ENCODE results near the gene COL15A1.

COL15A1 gene

DNA sequence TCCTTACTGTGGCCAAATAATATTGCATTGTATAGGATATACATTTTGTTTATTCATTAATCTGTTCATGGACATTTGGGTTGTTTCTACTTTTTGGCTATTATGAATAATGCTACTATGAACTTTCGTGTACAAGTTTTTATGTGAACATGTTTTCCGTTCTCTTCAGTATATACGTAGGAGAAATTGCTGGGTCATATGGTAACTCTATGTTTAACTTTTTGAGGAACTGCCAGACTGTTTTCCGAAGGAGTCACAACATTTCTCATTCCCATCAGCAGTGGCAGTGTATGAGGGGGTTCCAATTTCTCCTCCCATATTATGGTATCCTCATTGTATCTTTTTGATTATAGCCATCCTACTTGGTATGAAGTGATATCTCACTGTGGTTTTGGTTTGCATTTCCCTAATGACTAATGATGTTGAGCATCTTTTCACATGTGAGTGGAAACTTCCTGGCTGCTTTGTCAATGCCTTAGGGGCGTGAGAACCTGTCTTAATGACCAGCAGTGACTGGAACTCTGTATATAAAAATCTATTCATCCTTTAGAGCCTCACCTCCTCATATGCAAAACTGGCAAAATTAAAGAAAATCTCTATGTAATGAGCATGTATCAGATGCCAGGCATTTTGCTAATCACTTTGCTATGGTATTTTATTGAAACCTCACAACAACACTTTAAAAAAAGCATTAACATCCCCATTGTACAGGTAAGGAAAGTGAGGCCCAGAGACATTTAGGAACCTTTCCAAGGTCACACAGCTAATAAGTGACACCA is 113.4 kb downstream of the COL15A1 start:
- no peak for DNase-seq (ENCODE audit: low read depth)

DNA sequence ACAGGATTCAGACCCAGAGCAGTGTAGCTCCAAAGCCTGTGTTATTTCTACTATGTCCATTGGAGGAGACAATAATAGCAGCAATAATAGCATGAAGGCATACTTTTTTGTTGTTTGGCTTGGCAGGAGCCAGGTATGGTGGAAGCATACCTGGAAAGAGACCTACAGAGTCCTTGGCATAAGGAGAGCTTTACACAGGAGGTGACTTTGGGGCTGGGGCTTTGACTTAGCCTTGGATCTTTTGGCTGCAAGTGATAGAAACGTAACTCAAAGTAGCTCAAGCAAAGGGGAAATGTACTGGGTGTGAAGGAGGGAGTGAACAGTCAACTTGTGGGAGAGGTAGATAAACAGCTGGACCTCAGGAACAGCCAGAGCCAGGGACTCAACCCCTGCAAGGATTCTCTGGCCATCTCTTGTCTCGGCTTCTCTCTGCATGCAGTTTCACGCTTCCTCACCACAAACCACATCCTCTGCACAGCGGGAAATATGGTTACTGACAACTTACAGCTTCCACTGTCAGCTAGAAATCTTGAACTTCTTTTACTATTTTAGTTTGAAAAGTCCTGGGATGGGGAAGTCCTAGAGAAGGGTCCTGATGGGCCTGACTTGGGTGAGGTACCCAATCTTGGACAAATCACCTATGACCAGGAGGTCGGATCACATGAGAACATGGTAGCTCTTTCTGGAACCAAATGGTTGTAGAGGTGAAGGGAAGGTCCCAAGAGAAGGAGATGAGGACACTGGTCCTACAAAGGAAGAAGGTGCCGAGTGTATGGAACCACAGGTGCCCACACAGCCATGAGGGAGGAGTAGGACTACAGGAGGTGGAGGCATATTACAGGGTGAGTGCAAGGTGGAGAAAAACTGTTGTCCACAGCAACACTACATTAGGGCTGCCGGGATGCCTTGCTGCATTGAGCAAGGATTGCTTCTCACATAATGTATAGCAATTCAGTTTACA is 114.2 kb downstream of the COL15A1 start:
- no peak for DNase-seq (ENCODE audit: low read depth)

DNA sequence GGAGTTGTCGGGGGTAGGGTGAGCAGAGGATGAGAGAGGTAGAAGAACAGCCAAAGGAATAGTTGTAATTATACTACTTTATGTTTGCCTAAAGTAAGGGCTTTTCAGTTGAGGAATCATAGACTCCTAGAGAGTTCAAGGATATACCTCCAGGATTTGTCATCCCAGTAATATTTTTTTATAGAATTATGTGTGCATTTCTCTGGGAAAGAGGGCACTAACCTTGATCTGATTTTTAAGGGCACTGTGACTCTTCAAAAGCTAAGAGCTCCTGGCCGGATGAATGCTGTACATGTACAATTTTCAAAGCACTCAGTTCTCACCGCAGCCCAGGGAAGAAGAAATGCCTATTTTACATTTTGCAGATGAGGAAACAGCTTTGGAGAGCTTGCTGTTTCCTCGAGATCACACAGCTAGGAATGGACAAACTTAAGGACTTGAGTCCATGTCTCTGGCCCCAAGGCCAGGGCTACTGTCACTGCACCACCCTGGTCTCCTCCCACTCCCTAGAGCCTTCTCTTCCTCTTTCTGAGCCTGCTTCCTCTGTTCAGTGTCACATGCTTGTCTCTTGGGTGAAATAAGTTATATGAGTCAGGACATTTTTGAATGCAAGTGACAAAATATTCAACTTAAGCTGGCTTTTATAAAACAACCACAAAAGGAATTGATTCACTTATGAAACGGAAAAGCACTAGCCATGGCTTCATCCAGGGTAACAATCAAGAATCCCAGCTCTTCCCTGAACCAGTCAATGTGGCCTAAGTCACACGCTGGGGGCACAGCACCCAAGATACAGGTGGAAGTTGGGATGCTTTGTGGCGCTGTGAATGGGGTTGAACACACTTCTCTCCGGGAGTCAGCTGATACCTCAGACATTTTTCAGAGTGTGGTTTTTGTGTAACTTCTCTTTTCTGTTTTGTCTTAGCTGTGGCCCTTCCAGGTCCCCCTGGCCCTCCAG is 115.5 kb downstream of the COL15A1 start:
- DNase-seq (ENCODE audit: low read depth), result no peak

DNA sequence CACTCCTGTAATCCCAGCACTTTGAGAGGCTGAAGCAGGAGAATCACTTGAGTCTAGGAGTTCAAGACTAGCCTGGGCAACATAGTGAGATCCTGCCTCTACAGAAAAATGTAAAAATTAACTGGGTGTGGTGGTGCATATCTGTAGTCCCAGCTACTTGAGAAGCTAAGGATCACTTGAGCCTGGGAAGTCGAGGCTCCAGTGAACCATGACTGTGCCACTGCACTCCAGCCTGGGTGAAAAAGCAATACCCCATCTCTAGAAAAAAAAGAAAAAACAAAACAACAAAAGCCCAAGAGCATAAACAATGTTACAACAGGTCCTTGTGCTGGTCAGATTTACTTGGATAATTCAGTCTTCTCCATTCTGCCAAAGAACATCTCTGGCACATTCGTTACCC is 116.9 kb downstream of the COL15A1 start:
- no peak for DNase-seq (ENCODE audit: low read depth)

DNA sequence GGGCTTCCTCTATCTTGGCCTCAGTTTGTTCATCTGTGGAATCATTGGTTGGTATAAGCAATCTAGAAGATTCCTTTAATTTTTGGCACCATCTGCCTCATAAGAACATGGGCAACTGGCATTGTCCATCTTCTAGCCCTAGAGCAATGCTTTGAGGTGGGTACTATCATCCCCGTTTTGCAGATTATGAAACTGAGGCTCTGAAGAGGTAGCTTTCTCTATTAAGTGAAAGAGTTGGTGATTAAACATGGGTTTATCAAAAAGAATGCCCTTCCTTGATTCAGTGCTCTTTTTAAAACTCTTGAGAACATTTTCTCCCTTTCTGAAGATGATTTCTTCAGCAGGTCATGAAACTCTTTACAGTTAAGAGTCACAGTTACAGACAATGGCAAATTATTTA is 118.8 kb downstream of the COL15A1 start:
- no peak for DNase-seq (ENCODE audit: low read depth)

DNA sequence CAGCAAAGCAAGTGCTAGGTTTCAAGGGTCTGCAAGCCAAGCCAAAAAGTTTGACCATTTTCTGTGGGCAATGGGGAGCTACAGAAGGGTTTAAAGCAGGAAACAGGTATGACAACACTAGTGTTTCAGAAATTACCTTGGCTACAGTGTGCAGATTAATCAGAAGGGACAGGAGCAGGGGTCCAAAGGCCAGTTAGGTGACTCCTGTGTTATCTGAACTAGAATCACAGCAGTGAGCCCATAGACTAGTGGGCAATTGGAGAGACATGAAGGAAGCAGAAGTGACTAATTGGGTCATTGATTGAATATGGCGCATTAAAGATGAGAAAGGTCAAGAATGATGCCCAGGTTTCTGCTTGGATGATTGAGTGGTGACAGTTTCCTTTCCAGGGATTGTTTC is 119.8 kb downstream of the COL15A1 start:
- no peak for DNase-seq (ENCODE audit: low read depth)

DNA sequence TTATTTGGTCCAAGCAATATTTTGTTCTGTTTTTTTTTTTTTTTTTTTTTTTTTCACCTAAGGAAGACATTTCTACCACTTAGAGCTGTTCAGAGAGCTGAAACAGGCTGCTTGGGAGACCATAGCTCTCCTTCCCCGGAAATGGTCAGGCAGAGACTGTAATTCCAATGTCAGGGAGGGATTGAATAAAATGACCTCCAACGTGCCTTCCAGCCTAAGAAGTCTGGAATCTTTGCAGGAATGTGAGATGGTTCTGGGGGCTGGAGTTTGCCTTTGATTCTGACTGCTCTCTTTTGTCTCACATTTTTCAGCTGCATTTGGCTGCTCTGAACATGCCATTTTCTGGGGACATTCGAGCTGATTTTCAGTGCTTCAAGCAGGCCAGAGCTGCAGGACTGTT is 122.9 kb downstream of the COL15A1 start:
- no peak for DNase-seq (ENCODE audit: low read depth)

DNA sequence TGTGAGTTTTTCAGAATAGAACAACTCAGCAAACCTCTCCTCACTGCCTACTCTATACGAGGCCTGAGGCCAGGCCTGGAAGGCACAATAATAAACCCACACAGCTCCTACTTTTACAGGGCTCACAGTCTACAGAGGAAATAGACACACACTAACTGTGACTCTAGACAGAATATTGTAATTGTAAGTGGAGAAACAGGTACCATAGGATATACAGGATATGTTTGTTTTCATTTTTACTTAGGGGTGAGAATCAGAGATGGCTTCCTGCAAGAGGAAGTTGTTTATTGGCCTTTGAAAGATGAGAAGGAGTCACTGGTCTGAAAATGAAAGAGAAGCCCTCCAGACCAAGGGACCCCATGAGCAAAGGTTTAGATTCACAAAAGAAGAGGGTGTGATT is 125.4 kb downstream of the COL15A1 start:
- DNase-seq (ENCODE audit: low read depth), result no peak

DNA sequence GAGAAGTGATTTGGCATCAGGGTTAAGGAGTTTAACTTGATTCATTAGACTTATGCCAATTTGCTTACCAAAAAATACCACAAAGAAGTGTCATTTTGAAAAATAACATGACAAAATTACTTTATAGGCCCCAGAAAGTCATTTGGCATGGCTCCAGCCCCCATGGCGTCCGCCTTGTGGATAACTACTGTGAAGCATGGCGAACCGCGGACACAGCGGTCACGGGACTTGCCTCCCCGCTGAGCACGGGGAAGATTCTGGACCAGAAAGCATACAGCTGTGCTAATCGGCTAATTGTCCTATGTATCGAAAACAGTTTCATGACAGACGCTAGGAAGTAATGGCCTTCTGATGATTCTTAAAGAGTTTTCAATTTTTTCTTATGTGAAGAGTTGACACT is 125.8 kb downstream of the COL15A1 start:
- no peak for DNase-seq (ENCODE audit: low read depth)

DNA sequence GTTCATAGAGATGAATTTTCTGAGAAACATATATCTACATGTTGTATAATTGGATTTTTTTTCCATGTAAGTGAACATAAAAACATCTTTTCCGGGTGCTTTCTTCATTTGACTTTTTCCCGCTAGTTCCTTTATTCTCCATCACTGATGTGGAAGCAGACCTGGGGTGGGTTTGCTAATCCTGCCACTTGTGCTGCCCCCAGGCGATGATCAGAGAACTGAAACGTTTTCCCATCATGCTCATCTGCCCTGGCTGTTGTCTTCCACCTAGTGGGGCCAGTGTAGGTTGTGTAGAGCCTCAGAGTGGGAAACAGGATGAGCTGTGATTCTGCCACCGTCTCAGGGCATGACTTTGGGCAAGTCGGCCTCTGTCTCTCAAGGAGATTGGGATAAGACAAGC is 127.0 kb downstream of the COL15A1 start:
- DNase-seq (ENCODE audit: low read depth), result no peak

DNA sequence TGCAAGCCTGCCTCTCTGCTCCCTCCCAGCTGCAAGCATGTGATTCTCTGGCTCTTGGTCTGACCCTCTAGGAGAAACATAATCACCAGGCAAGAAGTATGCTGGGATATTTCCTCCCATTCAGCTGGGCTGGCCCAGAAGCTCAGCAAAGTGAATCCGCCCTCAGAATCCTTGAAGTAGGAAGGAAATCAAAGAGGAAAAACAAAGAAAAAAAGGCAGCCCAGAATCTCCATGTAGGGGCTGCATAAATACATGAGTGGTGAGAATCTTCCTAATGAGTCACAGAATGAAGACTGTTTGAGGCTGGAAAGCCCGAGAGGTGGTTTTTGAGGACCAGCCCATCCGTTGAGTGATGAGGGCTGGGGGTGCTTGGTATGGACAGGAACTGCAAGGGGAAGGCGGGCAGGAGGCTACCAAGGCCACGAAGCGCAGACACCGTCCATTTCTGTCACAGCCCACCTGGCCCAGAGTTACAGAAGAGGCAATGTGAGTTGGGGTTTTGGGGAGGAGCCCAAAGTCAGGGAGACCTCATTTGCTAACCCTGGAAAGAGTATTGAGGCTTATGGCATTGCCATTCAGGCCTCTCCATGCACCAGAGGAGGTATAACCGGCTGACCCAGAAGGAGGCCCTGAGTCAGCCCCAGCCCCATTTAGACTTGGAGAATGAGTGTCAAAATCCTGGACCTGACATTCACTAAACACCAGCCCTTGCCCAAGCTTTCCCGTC is 127.8 kb downstream of the COL15A1 start:
- DNase-seq (ENCODE audit: low read depth), result no peak

DNA sequence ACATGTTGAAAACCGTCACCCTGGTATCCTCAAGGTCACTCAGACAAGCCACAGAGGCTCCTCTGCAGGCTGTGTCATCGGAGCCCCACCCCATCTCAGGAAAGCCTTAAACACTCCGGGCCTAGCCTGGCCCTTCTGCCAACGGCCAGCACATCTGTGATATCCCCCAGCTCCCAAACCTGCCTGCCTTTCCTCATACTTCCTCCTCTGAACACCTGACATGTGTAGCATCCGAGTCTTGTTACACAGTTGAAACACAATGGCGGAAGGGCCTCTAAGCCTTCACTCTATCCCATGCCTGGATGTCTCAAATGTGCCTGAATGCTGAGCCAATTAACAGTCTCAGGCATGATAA is 128.3 kb downstream of the COL15A1 start:
- no peak for DNase-seq (ENCODE audit: low read depth)

DNA sequence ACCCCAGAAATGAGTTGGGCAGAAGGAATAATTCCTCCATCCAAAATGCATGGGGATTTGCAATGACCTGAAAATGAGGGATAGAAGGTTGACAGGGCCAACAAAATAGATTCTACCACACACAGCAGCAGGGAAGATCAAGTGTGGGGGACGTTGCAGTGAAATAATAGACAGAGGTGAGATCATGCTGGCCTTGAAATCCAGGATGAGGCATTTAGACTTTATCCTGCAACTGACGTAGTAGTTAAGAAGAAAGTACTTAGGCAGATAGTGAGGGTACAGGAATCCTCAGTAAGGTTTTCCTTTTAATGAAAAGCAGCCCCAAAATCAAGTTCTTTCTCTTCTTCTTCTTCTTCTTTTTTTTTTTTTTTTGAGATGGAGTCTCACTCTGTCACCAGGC is 129.6 kb downstream of the COL15A1 start:
- DNase-seq (ENCODE audit: low read depth), result no peak

DNA sequence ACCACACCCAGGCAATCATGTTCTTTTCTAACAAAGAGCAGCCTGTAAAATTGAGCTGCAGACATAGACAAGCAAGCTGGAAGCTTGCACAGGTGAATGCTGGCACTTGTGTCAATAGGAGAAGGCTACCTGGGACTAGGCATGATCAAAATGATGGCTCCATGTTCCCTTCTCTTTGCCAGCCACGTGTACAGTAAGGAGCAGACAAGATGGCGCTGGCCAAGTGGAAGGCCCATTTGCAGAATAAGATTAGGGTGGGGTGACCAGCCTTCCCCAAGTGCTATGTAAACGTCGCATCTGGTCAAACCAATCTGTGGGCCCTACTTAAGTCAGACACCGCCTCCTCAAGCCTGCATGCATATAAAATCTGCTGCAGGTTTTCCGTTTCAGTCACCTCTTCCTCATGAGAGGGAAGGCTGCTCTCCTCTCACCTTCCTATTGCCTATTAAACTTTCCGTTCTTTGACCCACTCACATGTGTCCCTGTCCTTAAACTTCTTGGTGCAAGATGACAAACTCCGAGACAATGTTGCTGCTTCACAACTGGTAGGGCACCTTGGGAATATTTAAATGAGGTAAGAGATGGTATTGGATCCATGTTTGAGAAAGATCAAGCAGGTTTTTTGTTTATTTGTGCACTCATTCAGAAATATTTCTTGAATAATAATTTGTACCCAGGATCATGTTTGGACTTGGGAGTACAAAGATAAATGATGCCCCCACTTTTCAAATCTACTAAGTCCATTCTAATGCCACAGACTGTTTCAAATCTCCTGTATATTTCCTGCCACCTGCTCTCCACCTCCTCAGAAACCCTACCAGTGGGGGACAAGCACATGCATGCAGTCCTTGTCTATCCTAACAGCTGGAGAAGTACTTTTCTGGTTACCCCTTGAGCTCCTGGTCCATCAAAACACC is 130.5 kb downstream of the COL15A1 start:
- no peak for DNase-seq (ENCODE audit: low read depth)

DNA sequence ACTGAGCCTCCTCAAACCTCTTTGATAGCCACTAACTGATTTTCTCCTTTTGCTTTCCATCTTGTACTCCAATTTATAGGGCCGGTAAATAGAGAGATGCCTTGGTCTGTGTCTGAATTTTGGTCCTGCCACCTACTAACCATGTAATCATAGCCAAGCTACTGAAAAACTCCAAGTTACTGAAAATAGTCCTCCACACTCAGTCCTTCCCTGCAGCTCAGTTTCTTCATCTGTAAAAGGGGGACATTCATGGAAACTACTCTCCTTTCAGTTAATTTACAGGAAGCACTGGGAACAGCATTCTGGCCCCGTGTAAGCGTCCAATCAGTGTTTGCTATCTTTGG is 131.2 kb downstream of the COL15A1 start:
- no peak for DNase-seq (ENCODE audit: low read depth)

DNA sequence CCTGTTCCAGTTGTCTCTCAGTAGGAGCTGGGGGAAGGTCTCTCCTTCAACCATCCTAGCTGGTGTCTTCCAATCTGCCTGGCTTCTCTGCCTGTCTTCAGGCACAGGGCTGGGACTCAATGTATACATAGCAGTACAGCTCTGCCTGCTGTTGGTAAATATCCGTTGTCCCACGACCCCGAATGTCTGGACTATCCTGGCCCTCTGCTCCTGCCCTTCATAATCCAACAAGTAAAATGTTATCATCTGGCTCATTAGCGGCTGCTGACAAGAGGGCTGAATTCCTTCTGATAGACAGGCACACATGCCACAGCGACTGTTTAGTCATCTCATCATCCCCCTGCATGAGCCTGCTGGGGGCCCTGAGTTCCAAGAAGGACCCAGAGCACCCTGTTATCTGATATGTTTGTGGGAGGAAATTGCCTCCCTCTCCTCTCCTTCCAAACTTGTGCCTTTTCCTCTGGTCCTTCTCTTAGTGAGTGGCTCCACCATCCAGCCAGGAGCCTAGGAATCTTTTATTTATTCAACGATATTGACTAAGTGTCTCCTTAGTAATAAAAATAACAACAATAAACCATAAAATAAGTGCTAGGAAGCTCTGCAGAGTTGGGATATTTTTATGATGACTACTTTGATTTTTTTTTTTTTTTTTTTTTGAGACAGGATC is 131.7 kb downstream of the COL15A1 start:
- no peak for DNase-seq (ENCODE audit: low read depth)

DNA sequence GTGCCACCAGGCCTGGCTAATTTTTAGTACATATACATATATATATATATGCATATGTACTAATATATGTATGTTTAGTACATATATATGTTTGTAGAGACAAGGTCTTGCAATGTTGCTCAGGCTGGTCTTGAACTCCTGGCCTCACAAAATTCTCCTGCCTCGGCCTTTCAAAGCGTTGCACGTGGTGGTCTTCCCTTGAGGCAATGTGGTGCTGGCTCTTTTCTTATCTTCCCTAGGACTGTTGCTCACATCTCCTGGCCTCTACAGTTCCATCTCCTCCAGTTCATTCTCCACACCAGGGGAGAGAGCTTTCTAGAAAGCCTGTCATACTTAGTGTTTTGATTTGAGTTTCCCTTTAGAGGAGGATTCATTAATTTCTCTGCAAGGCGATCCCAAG is 132.3 kb downstream of the COL15A1 start:
- no peak for DNase-seq (ENCODE audit: low read depth)

DNA sequence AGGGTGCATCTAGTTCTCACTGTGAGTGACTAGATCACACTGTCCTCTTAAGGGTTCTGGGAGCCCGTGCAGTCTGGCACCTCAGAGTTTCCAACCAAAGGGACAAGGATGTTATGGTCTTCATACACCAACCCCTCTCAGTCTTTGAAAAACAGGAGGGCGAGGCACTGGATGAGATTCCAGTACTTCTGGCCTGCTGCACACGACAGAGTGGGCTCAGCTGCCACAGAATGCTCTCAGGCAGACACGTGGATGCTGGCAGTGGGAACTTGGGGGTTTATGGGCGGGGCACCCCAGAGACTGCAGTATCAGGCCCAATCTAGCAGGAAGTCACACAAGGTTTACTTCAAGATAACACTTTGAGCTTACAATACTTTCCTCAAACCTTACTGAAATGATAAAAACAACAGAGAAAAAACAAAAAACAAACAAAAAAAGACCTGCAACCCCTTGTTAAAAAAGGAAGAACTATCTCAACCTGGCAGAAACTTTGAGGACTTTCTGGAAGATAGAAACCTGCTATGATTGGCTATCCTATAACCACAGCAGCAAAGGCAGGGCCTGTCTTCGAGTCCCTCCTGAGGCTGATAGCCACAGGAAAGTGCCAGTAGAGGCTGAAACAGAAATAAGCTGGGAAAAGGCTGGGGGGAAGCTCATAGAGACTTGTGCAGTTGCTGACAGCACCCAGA is 132.9 kb downstream of the COL15A1 start:
- DNase-seq (ENCODE audit: low read depth), result no peak

DNA sequence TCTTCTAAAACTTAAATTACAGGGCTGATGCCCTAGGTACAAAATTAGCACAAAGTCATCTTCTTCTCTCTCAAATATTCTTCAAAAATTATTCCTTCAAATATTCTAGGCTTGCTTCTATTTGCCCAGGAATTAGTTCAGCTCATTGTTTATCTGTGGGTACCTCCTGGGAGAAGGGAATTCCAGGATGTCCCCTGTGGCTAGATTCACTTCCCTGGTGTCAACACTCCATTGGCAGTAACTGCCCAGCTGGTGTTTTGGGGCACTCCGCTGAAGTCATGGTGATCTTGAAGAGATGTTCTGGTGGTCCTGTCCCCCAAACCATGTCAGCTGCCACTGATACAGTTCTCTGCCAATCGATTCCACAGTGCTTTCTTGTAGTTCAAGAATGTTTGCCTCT is 135.0 kb downstream of the COL15A1 start:
- no peak for DNase-seq (ENCODE audit: low read depth)

All from fibroblast of the conjunctiva (primary cell).